Measurements from ENCODE around the gene PRDX6. TPM values are rescaled to one million over a fixed set of nuclear protein-coding genes. Genes with fewer than 3 reads are reported as not detected.

The PRDX6 gene
- total RNA-seq, 1 experiment from 2014 or later, result 533 TPM

DNA sequence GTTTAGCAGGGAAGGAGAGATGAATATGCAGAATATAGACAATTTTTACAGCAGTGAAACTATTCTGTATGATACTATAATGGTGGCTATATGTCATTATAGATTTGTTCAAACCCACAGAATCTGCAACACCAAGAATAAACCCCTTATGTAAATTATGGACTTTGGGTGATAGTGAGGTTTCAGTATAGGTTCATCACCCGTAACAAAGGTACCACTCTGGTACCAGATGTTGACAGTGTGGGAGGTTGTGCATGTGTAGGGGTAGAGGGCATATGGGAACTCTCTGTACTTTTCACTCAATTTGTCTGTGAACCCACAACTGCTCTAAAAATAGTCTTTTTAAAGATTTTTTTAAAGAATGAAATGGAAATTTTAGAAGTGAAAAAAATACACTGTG is 29.9 kb upstream of the PRDX6 start:
- Histone ChIP-seq H3T11ph (ENCODE audit: low read length) (no peak overlapping the region), H2BK15ac (ENCODE audit: low read depth, low read length) (no peak overlapping the region), H2BK20ac (ENCODE audit: low read depth, low read length, poor library complexity, severe bottlenecking) (no peak overlapping the region), H3K79me1 (ENCODE audit: insufficient read depth, low read depth, low read length, poor library complexity, severe bottlenecking) (no peaks in the 10 kb centered on the region), H3K18ac (ENCODE audit: insufficient read length, low read depth, low read length) (no peak overlapping the region), H2AFZ (ENCODE audit: low read length) (no peak overlapping the region), H3K4ac (ENCODE audit: low read depth, low read length) (no peak overlapping the region), H3K79me2 (ENCODE audit: insufficient read depth, low read length) (no peaks in the 10 kb centered on the region), H3K27ac (ENCODE audit: insufficient read length, low read depth, low read length) (no peak overlapping the region), H3K27me3 (ENCODE audit: insufficient read depth, low read length) (no peaks in the 10 kb centered on the region), H3K23me2 (ENCODE audit: insufficient read length, low read depth, low read length, poor library complexity, severe bottlenecking) (no peaks in the 10 kb centered on the region), H2BK12ac (ENCODE audit: insufficient read length, low read depth, low read length) (no peak overlapping the region), H2BK120ac (ENCODE audit: low read depth, low read length, poor library complexity, severe bottlenecking) (no peak overlapping the region), H3K9ac (ENCODE audit: extremely low read depth, insufficient read length, low read length) (no peak overlapping the region), H2BK5ac (ENCODE audit: insufficient read length, low read length) (no peak overlapping the region), H4K91ac (ENCODE audit: insufficient read length, low read depth, low read length) (no peak overlapping the region), H3K9me3 (ENCODE audit: control insufficient read depth, low read depth, low read length) (peaks cover 6% of the 10 kb centered on the region), H3K23ac (ENCODE audit: insufficient read length, low read depth, low read length) (no peak overlapping the region), H3K4me1 (ENCODE audit: insufficient read depth, low read length) (peaks cover 5% of the 10 kb centered on the region; the same call in 1 of the 2 replicates), H3K56ac (ENCODE audit: insufficient read length, low read depth, low read length) (no peak overlapping the region), H4K5ac (ENCODE audit: insufficient read length, low read depth, low read length) (no peak overlapping the region), H4K8ac (replicated peaks; ENCODE audit: insufficient read length, low read depth, low read length) (no peak overlapping the region), H3K14ac (ENCODE audit: insufficient read depth, low read length) (no peak overlapping the region), H3K4me2 (ENCODE audit: insufficient read depth, insufficient read length, low read length) (no peak overlapping the region), H4K20me1 (ENCODE audit: control insufficient read depth, insufficient read depth, insufficient read length) (no peaks in the 10 kb centered on the region), H2AK5ac (ENCODE audit: insufficient read length, low read length) (no peak overlapping the region)
- H3K4me1 Mint-ChIP-seq, result peaks cover 37 to 67% of the 10 kb centered on the region in 2 experiments
- WGBS (ENCODE audit: extremely low coverage, insufficient read length, low lambda C conversion rate), result no CpG with 5 or more reads among the region's 1 CpG
- no peaks in the 10 kb centered on the region for H3K27me3 Mint-ChIP-seq (ENCODE audit: low read depth)
- peaks cover 18 to 43% (median 35%) of the 10 kb centered on the region in 3 experiments for H3K36me3 Mint-ChIP-seq (ENCODE audit: insufficient read depth in 1 of 3, low read depth in 3 of 3)
- no peak for DNase-seq
- no peak for TF ChIP-seq CTCF (conservative IDR thresholded peaks at IDR 0.05)
- no peak overlapping the region for H3K4me3 Mint-ChIP-seq
- H3K9me3 Mint-ChIP-seq, result peaks cover 29 to 32% of the 10 kb centered on the region in 2 experiments
- H3K27ac Mint-ChIP-seq, result no peak overlapping the region
